Measurements from ENCODE around the gene ZNF708. TPM values are rescaled to one million over a fixed set of nuclear protein-coding genes. Genes with fewer than 3 reads are reported as not detected.

The ZNF708 gene
- total RNA-seq, 4 donors from 2014 or later, result 12.1 to 15.0 (median 14.3) TPM

GRCh38 chr19:21323000-21323399, 6.2 kb downstream of the ZNF708 start:
- TF ChIP-seq, protein P1, sequence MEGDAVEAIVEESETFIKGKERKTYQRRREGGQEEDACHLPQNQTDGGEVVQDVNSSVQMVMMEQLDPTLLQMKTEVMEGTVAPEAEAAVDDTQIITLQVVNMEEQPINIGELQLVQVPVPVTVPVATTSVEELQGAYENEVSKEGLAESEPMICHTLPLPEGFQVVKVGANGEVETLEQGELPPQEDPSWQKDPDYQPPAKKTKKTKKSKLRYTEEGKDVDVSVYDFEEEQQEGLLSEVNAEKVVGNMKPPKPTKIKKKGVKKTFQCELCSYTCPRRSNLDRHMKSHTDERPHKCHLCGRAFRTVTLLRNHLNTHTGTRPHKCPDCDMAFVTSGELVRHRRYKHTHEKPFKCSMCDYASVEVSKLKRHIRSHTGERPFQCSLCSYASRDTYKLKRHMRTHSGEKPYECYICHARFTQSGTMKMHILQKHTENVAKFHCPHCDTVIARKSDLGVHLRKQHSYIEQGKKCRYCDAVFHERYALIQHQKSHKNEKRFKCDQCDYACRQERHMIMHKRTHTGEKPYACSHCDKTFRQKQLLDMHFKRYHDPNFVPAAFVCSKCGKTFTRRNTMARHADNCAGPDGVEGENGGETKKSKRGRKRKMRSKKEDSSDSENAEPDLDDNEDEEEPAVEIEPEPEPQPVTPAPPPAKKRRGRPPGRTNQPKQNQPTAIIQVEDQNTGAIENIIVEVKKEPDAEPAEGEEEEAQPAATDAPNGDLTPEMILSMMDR (IDR thresholded peaks at IDR 0.05; ENCODE audit: low read depth), result no peak

DNA sequence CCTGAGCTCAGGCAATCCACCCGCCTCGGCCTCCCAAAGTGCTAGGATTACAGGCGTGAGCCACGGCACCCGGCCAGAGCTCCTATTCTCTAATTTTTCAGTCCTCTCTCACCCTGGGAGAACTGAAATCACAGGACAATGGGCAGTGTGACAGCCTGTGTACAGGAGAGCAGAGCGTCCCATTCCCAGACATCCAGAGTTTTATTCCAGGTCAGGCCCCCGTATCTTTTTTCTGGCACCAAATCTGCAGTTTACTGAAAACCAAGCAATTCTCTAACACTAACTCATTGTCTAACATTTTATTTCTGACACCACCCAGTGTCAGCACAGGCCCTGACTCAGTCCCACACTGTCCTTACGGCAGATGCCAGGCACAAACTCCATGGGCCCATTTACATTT, 6.7 kb downstream of the ZNF708 start:
- TF ChIP-seq, protein P1 (IDR thresholded peaks at IDR 0.05; ENCODE audit: low read depth), result no peak

GRCh38 chr19:21321996-21322395, 7.2 kb downstream of the ZNF708 start:
- TF ChIP-seq, protein P1 (IDR thresholded peaks at IDR 0.05; ENCODE audit: low read depth), result no peak

DNA sequence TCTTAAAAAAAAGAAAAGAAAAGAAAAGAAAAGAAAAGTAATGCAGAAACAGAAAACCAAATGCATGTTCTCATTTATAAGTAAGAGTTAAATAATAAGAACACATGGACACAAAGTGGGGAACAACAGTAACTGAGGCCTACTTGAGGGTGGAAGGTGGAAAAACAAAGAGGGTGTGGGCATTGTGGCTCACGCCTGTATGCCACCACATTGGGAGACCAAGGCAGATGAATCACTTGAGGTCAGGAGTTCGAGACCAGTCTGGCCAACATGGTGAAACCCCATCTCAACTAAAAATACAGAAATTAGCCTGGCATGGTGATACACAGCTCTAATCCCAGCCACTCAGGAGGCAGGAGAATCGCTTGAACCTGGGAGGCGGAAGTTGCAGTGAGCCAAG, 8.1 kb downstream of the ZNF708 start:
- TF ChIP-seq, protein P1 (IDR thresholded peaks at IDR 0.05; ENCODE audit: low read depth), result no peak

GRCh38 chr19:21317821-21318220, 11.4 kb downstream of the ZNF708 start:
- TF ChIP-seq, protein P1 (IDR thresholded peaks at IDR 0.05; ENCODE audit: low read depth), result no peak

- TF ChIP-seq, protein P1 (IDR thresholded peaks at IDR 0.05; ENCODE audit: low read depth), result no peak
Observed at GRCh38 chr19:21314676-21315075, 14.5 kb downstream of the ZNF708 start.

DNA sequence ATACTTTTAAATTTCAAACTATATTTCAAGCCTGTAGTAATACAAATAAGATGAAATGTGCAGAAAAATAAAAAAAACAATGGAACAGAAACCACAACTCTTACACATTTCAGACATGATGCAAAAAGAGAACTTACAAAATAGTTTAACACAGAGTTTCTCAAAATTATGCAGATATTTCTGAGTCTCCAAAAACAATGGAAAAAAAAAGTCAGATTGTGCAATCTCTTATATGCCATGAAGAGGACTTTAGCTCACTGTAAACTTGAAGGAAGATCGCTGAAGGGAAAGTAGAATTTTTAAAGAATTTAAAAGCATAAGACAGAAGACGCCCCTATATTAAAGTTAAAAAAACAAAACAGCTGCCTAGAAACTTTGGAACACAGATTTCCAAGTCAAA, 20.4 kb downstream of the ZNF708 start:
- TF ChIP-seq, protein P1 (IDR thresholded peaks at IDR 0.05; ENCODE audit: low read depth), result no peak
